ENCODE results near the gene NR1H4.
A peak's percentile ranks its signal among the peaks of the same experiment; 100 is the strongest.

Gene NR1H4

DNA sequence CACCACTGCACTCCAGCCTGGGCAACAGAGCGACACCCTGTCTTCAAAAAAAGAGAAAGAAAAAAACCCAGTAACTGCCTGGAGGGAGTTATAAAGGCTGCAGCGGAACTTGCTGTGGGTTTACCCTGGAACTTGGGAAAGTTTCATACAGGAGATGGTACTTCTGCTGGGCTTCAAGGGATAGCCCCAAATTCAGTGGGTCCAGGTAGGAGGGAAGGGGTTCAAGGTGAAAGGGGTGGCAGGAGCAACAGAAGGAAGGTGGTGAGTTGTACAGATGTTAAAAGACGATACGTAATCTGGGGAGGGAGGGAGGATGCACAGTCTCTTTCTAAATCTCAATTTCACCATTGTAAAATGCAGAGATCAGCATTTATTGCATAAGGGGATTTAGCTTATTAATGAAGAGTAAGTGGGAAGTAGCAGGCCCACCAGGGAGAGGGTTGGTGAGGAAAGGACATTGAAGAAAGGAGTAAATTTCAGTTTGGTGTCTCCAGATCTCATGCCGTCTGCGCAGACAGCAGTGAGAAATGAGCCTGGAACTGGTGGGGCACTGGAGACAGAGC lies 91.3 kb downstream of the NR1H4 start:
- no peak for TF ChIP-seq ZFX (IDR thresholded peaks at IDR 0.05; ENCODE audit: borderline replicate concordance)
- TF ChIP-seq, protein P1, sequence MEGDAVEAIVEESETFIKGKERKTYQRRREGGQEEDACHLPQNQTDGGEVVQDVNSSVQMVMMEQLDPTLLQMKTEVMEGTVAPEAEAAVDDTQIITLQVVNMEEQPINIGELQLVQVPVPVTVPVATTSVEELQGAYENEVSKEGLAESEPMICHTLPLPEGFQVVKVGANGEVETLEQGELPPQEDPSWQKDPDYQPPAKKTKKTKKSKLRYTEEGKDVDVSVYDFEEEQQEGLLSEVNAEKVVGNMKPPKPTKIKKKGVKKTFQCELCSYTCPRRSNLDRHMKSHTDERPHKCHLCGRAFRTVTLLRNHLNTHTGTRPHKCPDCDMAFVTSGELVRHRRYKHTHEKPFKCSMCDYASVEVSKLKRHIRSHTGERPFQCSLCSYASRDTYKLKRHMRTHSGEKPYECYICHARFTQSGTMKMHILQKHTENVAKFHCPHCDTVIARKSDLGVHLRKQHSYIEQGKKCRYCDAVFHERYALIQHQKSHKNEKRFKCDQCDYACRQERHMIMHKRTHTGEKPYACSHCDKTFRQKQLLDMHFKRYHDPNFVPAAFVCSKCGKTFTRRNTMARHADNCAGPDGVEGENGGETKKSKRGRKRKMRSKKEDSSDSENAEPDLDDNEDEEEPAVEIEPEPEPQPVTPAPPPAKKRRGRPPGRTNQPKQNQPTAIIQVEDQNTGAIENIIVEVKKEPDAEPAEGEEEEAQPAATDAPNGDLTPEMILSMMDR (IDR thresholded peaks at IDR 0.05), result no peak
- no peak overlapping the region for H3K27ac ChIP-seq

DNA sequence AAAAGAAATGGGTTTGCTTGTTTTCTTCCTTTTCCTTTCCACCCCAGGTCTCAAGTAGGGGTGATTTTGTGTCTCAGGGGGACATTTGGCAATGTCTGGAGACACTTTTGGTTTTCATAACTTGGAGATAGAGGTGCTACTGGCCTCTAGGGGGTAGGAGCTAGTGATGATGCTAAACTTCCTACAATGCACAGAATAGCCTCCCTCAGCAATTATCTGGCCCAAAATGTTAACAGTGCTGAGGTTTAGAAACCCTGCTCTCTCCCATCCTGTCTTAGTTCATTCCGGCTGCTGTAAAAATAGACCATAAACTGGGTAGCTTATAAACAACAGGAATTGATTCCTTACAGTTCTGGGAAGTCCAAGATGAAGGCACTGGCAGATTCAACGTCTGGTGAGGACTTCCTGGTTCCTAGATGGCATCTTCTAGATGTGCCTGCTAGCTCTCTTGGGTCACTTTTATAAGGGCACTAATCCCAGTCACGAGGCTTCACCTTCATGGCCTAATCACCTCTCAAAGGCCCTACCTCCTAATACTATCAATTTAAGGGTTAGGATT lies 92.4 kb downstream of the NR1H4 start:
- H3K27ac ChIP-seq, result no peak overlapping the region
- TF ChIP-seq, protein P1 (IDR thresholded peaks at IDR 0.05), result no peak
- TF ChIP-seq ZFX (IDR thresholded peaks at IDR 0.05; ENCODE audit: borderline replicate concordance), result no peak

- TF ChIP-seq, protein P1 (IDR thresholded peaks at IDR 0.05), result no peak
- TF ChIP-seq ZFX (IDR thresholded peaks at IDR 0.05; ENCODE audit: borderline replicate concordance), result no peak
- H3K27ac ChIP-seq, result no peak overlapping the region
Measured at GRCh38 chr12:100566887-100567637, 93.4 kb downstream of the NR1H4 start.

GRCh38 chr12:100567945-100568344 lies 94.3 kb downstream of the NR1H4 start:
- TF ChIP-seq, protein P1 (IDR thresholded peaks at IDR 0.05), result no peak
- no peak for TF ChIP-seq ZFX (IDR thresholded peaks at IDR 0.05; ENCODE audit: borderline replicate concordance)
- H3K27ac ChIP-seq, result no peak overlapping the region

DNA sequence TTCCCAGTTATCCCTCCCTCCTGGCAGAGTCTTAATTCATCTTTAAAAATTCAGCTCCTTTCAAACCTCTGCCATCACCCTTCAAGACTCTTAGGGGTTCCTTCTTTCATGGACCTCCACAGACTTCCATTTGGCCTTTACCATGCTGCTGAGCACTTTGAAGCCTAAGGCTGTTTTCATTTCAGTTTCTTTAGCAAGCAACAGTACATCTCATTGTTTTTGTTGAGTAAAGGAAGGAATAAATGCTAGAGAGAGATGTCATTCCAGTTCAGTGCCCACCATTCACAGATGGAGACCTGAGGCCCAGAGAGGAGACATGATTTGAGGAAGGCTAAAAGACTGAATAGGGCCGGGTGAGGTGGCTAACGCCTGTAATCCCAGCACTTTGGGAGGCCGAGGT lies 98.5 kb downstream of the NR1H4 start:
- TF ChIP-seq ZFX (IDR thresholded peaks at IDR 0.05; ENCODE audit: borderline replicate concordance), result no peak
- TF ChIP-seq, protein P1 (IDR thresholded peaks at IDR 0.05), result no peak
- H3K27ac ChIP-seq, result no peak overlapping the region

DNA sequence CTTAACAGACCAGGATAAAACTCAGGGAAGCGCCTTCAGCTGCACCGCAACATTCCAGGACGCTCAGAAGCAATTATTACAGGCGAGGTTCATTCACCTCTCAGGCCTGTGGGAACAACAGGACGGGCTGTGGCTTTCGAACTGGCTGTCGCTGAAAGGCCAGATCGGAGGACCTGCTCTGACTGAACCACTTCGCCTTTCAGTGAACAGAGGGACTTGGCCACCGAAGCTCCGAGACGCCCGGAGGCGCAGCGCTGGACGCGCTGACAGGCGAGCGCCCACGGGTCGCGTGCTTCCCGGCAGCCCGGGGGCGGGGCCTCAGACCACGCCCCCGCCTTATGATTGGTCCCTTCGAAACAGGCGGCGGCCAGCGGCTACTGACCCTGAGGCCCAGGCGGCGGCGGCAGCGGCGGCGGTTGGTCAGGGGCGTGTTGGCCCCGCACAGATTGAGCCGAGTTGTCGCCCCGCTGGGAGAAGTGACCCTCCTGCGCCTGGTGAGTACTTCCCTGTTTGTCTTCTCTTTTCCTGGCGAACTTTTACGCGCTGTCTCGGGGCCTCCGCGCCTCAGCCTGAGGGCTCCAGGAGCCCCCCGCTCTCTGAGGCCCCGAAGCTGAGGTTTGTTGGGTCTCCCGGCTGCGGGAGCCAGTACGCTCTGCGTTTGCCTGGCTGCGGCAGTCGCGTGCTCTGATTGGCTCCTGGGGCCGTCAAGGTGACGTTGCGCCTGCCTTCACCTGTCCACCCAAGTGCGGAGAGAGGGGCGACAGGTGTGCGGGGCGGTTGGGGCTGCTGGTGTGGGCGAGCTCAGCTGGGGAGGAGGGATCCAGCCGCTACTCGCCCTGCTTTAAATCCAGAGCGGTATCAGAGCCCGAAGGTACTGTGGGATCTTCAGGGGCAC lies 99.9 kb downstream of the NR1H4 start, which contains the start of gene GAS2L3:
GAS2L3 (plus strand) TSS at position 393 of the 895 bp plus-strand sequence. CDS start 21,221 bp downstream, outside the sequence.
- peak within 1 kb of the TSS; percentile 70 for H3K27ac ChIP-seq
- TF ChIP-seq, protein P1 (IDR thresholded peaks at IDR 0.05), result no peak
- no peak for TF ChIP-seq ZFX (IDR thresholded peaks at IDR 0.05; ENCODE audit: borderline replicate concordance)
